Stimulated activated CD4-positive, alpha-beta T cell treated with anti-CD3 and anti-CD28 coated beads, Interleukin-4, amount 100 ng/mL, for 24 hours (primary cell): ENCODE results near the gene TGM5.
A peak's percentile ranks its signal among the peaks of the same experiment; 100 is the strongest.
"Not testable (repeated sequence)": the region's sequence is repeated elsewhere in the genome, so short reads cannot be mapped to it uniquely, and the experiment has no call there.

ENCODE experiments used
- DNase-seq: peaks from one replicate; pipeline ENCODE4 v3.0.0-alpha.2; 2020

TGM5 gene

DNA sequence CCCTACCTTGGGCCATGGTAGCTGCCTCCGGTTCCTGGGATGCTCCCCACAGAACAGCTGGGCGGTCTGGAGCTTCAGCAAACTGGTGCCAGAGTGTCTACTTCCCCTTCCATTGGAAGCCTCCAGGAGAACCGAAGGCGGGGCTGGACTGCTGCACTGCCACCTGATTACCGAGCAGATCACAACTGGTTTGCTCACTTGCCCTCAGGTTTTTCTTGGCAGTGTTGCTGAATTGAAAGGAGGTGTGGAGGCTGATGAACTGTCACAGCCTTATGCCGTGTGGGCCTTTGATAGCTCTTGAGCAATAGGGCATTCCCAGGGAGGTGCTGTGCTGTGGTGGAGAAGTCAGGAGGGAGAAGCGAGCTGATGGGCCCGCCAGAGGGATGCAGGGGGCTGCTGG is at the start of gene TGM5:
TSS of gene TGM5 (minus strand) at position 95 of the 400 bp plus-strand sequence. CDS start at position 16, 79 bp downstream.
- no peak for DNase-seq

- no peak for DNase-seq
These were observed 47.4 kb upstream of the TGM5 start for GRCh38 chr15:43314171-43314570.

- no peak for DNase-seq
These were observed 45.6 kb upstream of the TGM5 start for GRCh38 chr15:43312378-43312777.

GRCh38 chr15:43302205-43302817 is 35.6 kb upstream of the TGM5 start, which contains the start of gene TGM7:
Gene TGM7 (minus strand): TSS chr15:43302255.
- no peak for DNase-seq

GRCh38 chr15:43299884-43300283 is 33.2 kb upstream of the TGM5 start:
- DNase-seq = no peak

DNA sequence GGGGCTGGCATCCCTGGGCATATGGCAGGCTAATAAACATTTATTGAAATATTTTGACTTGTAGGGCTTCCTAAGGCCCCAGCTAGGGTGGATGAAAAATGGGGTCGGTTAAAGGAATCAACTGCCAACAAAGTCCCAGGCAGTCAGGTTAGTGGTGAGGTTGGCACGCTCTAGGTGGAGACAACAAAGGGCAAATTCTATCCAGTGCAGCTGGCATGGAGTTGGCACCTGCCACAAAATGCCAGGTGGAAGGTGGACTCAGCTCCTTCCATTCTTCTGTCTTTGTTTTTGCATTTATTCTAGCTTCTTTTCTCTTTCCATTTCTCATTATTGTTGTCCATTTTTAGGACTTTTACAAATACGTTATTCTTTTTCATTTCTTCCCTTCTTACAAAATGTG is 32.7 kb upstream of the TGM5 start:
- no peak for DNase-seq

DNA sequence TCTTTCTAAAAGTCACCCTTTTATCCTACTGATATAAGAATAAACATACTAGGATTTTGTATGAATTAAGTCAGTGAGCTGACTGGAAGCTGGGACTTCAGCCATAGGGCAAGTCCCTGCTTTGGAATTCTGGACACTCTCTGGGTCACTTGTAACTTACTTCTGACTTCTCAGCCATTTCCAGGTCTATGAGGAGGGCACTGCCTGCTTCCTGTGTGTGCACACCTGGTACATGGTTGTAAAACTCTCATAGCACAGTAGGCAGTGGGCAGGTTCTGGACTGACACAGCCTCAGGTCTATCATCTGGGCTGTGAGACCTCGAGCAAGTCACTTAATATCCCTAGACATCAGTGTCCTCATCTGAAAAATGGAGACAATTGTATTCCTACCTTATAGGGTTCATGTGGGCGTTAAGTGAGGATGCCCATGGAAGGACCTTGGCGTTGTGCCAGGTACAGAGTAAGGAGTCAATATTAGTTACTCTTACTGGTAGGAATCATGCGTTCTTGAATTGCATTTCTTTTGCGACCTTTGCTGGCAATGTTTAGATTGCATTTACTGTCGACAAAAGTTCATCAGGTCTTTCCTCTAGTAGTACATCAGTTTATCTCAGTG is 27.5 kb upstream of the TGM5 start:
- no peak for DNase-seq

- DNase-seq = no peak
These were observed 26.7 kb upstream of the TGM5 start for GRCh38 chr15:43293432-43293831.

DNA sequence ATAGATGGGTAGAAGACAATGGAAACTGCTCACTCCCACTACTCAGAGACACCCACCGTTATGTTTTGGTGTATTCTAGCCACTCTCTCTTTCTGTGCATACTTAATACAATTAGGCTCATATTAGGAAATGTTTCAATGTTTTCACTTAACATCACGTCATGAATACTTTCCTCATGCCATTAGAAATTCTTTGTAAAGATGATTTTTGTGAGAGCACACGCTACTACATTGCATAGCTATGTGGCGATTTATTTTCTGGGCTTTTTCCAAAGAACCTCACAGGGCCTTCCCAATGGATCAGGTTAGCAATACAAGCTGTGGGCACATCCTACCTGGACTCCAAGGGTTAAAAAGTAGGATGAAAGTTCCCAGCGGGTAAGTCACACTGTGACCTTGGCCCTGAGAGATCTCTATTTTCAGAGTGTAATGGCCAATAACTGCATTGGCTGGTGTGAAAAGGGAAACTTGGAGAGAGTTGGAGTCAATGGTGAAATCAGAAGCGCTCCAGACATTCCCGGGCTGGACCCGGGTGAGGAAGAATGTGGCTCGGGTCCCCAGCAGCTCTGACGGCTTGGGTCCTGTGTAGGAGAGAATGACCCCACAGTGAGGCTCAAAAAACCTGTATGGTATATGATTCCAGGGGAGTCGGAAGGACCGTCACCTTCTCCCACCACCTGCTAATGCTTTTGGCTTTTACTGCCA is 25.8 kb upstream of the TGM5 start:
- DNase-seq = no peak

GRCh38 chr15:43289656-43290055 is 22.9 kb upstream of the TGM5 start:
- DNase-seq = not testable (repeated sequence)

DNA sequence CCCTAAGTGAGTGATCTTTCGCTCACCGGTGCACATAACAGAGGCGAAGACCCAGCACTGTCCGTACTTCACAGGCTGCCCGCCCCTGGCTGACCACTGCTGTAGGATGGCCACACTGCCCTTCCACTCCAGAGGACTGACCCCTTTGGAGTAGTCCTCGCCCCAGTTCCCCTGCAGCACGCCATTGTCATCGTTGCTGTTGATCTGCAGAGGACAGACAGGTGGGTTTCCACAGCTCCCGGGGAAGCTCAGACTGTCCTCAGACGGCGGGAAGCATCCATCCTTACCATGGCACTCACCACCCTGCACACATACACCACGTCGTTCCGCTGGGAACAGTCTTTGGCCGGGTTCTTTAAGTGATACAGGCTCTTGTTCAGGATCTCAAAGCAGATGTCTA is 20.5 kb upstream of the TGM5 start:
- DNase-seq = no peak

DNA sequence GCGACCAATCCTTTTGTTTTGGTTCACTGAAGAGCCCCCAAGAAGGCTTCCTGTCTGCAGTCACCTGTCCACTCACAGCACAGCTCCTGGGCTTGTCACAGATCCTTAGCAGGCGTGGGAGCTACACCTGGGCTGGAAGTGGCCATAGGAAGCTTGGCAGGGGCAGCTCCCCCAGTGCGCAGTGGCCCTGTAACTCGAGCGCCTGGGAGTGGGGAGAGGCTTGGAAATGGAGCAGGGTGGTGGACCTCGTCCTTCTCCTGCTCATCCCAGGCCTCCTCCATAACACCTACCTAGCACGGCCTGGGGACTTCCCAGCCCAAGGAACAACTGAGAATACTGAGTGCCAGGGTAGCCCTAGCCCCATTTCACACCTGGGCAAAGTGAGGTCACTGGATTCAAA is 19.3 kb upstream of the TGM5 start:
- DNase-seq = no peak

DNA sequence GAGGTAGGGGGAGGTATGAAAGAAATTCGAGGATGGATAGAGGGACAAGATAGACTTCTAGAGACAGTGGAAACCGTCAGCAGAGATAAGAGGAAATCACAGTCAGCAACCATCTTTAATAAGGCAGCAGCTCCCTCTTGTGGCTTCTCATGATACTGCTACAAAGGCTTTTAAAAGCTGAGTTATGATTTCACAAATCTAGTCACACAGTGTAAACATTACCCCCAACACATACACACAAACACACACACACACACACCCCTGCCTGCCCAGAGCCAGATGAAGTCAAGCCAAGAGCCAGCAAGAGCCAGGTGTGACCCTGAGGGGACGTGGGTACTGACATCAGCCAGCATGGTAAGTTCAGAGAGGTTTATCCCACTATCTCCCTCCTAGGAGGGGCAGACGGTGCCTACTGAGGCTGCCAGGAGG is 18.9 kb upstream of the TGM5 start:
- DNase-seq = peak; percentile 64

DNA sequence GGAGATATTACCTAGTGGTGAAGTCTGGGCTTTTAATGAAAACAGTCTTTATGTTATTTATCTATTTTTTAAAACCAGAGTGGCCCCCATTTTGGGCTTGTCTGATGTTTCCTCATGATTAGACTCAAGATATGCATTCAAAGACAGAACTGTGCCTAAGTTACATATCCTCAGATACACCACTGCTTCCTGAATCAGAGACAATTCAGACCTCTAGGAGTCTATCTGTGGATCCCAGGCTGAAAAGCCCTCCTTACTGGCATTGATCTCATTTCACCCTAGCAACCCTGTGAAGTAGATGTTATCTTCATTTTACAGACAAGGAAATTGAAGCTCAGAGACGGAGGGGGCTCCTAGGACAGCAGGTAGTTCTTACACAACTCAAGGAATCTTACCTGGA is 16.8 kb upstream of the TGM5 start:
- no peak for DNase-seq

GRCh38 chr15:43281926-43282602 is 15.3 kb upstream of the TGM5 start:
- DNase-seq = no peak

DNA sequence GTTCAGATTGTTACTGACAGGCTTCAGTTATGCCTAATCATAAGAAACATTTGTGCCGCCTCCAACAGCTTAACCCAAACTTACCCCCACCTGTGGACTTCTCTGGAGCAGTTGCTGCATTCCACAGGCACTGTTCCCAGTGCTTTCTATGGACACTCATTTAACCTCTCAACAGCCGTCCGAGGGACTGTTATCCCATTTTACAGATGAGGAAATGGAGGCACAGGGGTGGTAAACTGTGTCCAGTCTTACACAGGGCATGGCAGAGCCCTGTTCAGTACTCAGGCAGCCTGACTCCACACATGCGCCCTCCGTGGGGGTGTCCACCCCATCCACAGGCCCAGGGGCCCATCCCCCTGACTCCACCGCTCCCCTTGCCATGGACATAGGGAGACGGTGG is 14.3 kb upstream of the TGM5 start:
- DNase-seq = no peak

GRCh38 chr15:43279496-43279895 is 12.8 kb upstream of the TGM5 start:
- DNase-seq = no peak

DNA sequence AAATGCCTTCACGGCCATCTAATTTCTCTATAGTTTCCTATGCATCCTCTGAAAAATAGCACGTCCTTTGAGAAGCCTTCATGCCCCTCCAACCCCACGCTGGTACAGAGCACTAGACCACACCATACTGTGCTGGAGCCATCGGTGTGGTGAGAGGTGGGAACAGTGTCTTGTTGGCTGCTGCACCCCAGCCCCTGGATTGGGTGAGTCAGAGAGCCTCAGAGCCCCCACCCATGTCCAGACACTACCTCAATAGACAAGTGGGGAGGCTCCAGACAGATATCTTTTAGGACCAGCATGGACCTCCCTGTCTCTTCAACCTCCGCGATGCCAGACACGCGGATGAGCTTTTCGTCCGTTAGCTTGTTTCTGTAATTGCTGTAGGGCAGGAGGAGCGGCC is 12.1 kb upstream of the TGM5 start:
- no peak for DNase-seq

DNA sequence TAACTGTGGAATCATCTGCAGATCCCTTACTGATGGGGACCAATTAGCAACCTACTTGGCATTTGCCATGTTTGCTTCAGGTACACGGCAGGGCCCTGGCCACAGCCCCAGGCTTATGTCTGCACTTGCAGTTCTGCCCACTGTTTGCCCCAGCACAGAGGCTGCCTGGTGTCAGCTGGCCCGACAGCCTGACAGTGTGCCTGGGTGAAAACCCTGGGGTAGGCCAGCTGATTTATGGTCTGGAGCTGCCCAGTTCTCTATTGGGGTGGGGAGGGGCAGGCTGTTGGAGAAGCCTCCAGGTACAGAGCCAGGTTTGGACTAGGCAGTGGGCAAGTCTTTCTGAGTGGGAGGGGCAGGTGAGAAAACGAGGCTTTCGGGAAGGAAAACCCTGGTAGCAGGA is 11.2 kb upstream of the TGM5 start:
- no peak for DNase-seq

DNA sequence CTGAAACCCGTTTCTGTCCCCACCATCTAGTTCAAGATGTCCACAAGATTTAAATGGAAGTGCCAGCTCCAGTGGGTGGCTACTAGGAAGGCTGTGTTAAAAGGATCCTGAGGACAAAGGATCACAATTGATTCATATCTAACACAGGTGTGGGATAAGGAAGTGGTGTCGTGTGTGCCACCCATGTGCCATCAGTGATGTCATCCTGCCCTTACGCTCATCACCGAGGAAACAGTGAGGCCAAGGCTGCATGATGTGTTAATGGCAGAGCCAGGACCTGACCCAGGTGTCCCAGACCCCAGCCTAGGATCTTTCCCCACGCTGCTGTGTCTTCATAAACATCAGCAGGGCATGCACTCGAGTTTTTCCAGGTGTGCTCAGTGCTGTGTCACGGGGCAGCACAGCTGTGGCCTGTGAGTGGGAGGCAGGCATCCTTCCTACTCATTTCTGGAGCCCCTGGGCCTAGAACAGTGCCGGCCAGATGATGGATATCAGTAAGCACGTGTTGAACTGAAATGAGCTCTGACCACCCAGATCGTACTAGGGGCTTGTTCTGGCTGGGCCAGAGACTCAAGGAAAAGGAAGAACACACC is 10.6 kb upstream of the TGM5 start:
- DNase-seq = no peak

GRCh38 chr15:43276563-43277200 is 10.0 kb upstream of the TGM5 start:
- DNase-seq = no peak

DNA sequence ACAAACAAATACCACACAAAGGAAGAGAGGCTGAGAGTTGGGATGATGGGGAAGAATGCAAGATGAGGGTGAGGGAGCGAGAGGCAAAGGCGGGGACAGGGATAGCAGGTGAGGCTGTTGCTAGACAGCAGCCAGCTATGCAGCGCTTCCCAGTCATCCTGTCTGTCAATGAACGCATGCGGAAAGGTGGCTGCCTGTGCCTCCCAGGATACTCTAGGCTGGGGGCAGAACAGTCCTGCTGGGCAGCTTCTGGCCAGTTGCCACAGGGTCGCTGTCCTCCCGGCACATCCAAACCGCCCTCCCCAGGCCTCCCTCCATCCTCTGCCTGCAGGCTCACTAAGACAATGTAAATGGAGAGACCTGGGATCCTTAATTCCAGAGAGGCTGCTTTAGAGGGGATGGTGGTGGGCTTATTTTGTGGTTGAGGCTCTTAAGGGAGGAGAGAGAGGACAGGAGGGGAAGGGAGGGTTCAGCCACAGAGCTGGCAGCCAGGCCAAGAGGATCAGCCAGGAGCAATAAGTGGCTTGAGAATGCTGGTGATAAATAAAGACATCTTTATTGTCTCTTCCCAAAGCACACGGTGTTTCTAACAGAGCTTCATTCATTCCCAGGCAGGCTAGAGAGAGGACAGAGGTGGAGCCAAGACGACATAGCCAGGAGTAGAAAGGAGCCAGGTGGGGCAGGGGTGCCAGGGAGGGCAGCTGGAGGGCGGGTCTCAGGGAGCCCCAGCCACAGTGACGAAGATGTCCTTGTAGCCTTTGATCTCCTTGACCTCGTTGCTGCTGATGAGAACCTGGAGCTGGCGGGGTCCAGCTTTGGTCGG is 9.2 kb upstream of the TGM5 start:
- DNase-seq = no peak
